ENCODE measurements around the gene NCKAP5L. TPM values are rescaled to one million over a fixed set of nuclear protein-coding genes. Genes with fewer than 3 reads are reported as not detected.

The NCKAP5L gene
- total RNA-seq, 2 donors from 2014 or later, result 2.4 to 4.1 TPM

DNA sequence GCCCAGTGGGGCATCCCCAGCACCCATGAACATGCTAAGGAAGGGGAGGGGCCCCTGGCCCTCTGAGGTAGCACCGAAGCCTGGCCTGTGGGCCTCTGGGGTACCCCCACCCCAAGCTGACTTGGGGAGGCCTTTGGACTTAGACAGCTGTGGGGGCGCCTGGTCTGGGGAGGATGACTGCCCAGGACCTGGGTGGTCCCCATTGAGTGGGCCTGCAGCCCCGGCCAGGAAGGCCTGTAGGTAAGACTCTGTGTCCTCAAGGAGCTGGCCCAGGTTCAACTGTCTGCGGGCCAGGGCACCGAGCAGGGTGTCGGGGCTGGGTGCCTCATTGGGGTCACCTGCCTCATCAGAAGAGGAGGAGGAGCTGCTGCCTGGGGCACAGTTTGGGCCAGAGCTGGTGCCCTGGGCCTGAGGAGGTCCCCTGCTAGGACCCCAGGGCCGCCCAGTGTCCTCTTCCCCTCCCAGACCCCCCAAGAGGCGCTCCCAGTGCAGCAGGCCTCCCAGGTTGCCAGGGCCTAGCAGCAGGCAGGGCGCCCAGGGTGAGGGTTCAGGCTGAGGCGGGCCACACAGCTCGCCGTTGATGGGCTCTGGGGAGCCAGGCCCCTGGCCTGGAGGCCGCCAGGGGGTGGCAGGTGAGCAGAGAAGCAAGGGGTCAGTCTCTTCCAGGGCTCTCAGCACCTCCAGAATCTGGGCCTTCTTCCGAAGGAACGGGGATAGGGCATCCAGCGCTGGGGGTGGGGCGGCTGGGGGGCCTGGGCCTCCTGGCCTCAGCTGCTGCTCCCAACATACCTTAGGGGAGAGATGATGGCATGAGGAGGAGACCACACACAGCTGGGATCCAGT lies 31.4 kb downstream of the NCKAP5L start:
- Histone ChIP-seq H3K9me3 (no peaks in the 10 kb centered on the region), H3K9ac (ENCODE audit: low read depth in 2 of 2, low read length in 2 of 2) (no peak overlapping the region), H3K27ac (no peak overlapping the region), H3K4me3 (no peak overlapping the region), H3K36me3 (no peaks in the 10 kb centered on the region), H3K4me1 (no peaks in the 10 kb centered on the region), H3K27me3 (no peaks in the 10 kb centered on the region)
- DNase-seq, result no peak
- intact Hi-C loops (cut with DNase I), result no loop called here
- TF ChIP-seq, protein P1, sequence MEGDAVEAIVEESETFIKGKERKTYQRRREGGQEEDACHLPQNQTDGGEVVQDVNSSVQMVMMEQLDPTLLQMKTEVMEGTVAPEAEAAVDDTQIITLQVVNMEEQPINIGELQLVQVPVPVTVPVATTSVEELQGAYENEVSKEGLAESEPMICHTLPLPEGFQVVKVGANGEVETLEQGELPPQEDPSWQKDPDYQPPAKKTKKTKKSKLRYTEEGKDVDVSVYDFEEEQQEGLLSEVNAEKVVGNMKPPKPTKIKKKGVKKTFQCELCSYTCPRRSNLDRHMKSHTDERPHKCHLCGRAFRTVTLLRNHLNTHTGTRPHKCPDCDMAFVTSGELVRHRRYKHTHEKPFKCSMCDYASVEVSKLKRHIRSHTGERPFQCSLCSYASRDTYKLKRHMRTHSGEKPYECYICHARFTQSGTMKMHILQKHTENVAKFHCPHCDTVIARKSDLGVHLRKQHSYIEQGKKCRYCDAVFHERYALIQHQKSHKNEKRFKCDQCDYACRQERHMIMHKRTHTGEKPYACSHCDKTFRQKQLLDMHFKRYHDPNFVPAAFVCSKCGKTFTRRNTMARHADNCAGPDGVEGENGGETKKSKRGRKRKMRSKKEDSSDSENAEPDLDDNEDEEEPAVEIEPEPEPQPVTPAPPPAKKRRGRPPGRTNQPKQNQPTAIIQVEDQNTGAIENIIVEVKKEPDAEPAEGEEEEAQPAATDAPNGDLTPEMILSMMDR (IDR thresholded peaks at IDR 0.05), result no peak

DNA sequence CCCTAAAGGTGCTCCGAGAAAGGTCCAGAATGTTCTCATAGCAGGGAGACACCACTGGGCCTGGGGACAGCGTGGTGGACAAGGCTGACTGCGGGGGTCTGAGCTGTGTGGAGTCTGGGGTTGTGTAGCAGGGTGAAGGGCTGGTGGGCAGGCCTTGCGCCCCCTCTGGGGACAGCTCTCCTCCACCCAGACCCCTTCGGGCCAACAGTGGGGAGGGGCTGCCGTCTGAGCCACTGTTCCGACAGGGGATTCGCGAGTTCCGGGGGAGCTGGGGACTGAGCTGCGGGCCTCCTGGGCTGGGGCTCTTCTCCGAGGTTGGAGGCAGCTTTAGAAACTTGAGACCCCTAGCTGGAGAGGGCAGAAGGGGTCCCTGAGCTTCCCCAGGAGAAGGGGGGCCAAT lies 32.1 kb downstream of the NCKAP5L start:
- intact Hi-C loops (cut with DNase I), result no loop called here
- no peaks in the 10 kb centered on the region for H3K36me3 ChIP-seq
- TF ChIP-seq, protein P1 (IDR thresholded peaks at IDR 0.05), result no peak
- H3K27me3 ChIP-seq, result no peaks in the 10 kb centered on the region
- H3K9me3 ChIP-seq, result no peaks in the 10 kb centered on the region
- H3K4me3 ChIP-seq, result no peak overlapping the region
- no peak overlapping the region for H3K27ac ChIP-seq
- no peaks in the 10 kb centered on the region for H3K4me1 ChIP-seq
- no peak overlapping the region for H3K9ac ChIP-seq (ENCODE audit: low read depth in 2 of 2, low read length in 2 of 2)
- DNase-seq, result no peak

DNA sequence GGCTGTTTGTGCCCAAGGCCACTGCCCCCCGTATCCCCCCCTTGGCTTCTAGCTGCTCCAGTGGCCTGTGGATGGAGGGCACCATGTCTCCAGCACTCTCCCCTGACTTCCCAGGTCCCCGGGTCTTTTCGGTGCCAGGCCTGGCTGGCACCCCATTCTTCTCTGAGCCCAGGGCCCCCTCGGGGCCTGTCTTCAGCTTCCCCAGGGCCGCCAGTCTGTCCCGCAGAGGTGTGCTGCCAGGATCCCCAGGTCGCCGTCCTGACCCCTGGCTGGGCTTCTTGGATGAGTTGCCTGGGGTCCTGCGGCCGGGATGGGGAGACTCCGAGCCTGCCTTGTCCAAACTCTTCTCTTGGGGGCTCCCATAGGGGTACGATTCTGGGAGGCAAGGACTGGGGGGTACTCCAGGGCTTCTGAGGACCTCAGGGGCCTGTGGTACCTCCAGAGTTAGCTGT lies 32.5 kb downstream of the NCKAP5L start:
- Histone ChIP-seq H3K9ac (ENCODE audit: low read depth in 2 of 2, low read length in 2 of 2) (no peak overlapping the region), H3K27ac (no peak overlapping the region), H3K4me1 (no peaks in the 10 kb centered on the region), H3K9me3 (no peaks in the 10 kb centered on the region), H3K4me3 (no peak overlapping the region), H3K27me3 (no peaks in the 10 kb centered on the region), H3K36me3 (no peaks in the 10 kb centered on the region)
- TF ChIP-seq, protein P1 (IDR thresholded peaks at IDR 0.05), result no peak
- DNase-seq, result no peak
- intact Hi-C loops (cut with DNase I), result no loop called here

DNA sequence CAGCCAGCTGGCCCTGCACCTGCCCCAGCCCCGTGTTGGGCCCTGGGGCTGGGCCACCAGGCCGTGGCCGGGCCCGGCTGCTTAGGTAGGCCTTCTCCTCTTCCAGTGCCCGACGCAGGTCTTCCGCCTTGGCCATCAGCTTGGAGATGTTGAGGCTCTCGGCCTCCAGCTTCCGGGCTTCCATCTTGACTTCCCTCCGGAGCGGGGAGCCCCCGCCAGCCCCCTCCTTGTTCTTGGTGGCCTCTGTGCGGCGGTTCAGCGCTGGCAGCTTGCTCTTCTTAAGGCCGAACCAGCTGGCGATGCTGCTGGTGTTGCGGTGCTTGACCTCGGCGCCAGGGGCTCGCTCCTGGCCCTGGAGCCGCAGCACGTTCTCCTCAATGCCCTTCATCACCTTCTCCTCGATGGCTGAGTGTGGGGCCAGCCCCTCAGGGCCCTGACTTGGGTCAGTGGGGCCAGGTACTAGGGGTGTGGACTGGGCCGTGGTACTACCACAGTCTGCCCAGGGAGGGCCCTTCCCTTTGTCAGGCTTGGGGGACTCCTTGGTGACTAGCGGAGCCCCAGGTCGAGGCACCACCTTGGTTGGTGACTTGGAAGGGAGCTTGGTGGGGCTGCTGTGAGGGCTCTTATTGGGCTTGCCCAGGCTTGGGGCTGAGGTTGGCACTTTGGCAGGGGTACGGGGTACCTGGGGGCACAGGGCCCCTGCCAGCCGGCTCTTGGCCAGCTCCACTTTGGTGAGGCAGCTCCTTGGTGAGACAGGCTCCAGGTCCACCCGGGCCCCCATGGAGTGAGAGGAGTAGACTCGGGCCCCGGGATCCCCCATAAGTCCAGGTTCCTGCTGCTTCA lies 33.2 kb downstream of the NCKAP5L start:
- Histone ChIP-seq H3K9ac (ENCODE audit: low read depth in 2 of 2, low read length in 2 of 2) (no peak overlapping the region), H3K27ac (no peak overlapping the region), H3K36me3 (no peaks in the 10 kb centered on the region), H3K4me3 (no peak overlapping the region), H3K4me1 (no peaks in the 10 kb centered on the region), H3K27me3 (no peaks in the 10 kb centered on the region), H3K9me3 (no peaks in the 10 kb centered on the region)
- TF ChIP-seq, protein P1 (IDR thresholded peaks at IDR 0.05), result no peak
- DNase-seq, result no peak
- intact Hi-C loops (cut with DNase I), result no loop called here

DNA sequence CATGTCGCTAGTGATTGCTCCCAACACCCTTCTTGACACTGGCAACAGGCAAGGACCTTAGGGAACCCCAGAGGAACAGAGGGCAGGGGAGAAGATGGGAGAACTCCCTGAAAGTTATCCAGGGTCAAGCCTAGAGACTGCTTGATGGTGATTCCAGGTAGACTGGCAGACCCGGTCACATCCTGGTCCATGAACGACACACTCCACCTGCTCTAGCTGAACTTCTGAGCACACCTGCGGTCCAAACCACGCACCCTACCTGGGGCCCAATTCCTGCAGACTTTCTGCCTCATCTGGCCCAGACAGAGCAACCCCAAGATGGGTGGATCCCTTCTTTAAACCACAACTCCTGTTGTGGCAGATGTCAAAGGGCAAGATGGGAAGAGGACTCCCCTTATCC lies 34.2 kb downstream of the NCKAP5L start:
- Histone ChIP-seq H3K27ac (no peak overlapping the region), H3K4me1 (no peaks in the 10 kb centered on the region), H3K27me3 (no peaks in the 10 kb centered on the region), H3K9me3 (no peaks in the 10 kb centered on the region), H3K9ac (ENCODE audit: low read depth in 2 of 2, low read length in 2 of 2) (peak overlapping the region in 1 of 2 donors; percentile 12), H3K4me3 (no peak overlapping the region), H3K36me3 (no peaks in the 10 kb centered on the region)
- intact Hi-C loops (cut with DNase I), result no loop called here
- TF ChIP-seq, protein P1 (IDR thresholded peaks at IDR 0.05), result no peak
- no peak for DNase-seq
